Mesenchymal stem cell (in vitro differentiated cells and primary cell): ENCODE measurements around the gene ANKS1A.
A peak's percentile ranks its signal among the peaks of the same experiment; 100 is the strongest.

Experiments
- DNase-seq: peaks from one replicate; pipeline ENCODE4 v3.0.0-alpha.2; 2013
- H2AFZ ChIP-seq: one replicate; pipeline ENCODE4 v1.6.1; 2013; ENCODE audit warnings: low read depth, mild to moderate bottlenecking, control low read depth, inconsistent platforms, low read length, moderate library complexity
- H2AK5ac ChIP-seq: 2 replicates; pipeline ENCODE4 v1.6.1; 2013; ENCODE audit warnings: low read length, moderate library complexity, mild to moderate bottlenecking, inconsistent platforms; ENCODE audit not compliant: severe bottlenecking
- H2BK120ac ChIP-seq: one replicate; pipeline ENCODE4 v1.6.1; 2013; ENCODE audit warnings: low read depth, mild to moderate bottlenecking, inconsistent platforms, low read length, moderate library complexity
- H2BK12ac ChIP-seq, 2 experiments: one replicate each; pipeline ENCODE4 v1.6.1; 2013; ENCODE audit warnings: inconsistent platforms in 2 of 2, low read length in 2 of 2, mild to moderate bottlenecking in 2 of 2, moderate library complexity in 2 of 2, control low read depth in 1 of 2
- H2BK15ac ChIP-seq: one replicate; pipeline ENCODE4 v1.6.1; 2013; ENCODE audit warnings: mild to moderate bottlenecking, low read depth, inconsistent platforms; ENCODE audit not compliant: poor library complexity, severe bottlenecking
- H2BK5ac ChIP-seq: 2 replicates; pipeline ENCODE4 v1.6.1; 2013; ENCODE audit warnings: low read depth, mild to moderate bottlenecking, low read length, control low read depth, inconsistent platforms; ENCODE audit not compliant: poor library complexity, severe bottlenecking
- H3K14ac ChIP-seq, 2 experiments: one replicate each; pipeline ENCODE4 v1.6.1; 2013; ENCODE audit warnings: inconsistent platforms in 2 of 2, low read length in 2 of 2, control low read depth in 1 of 2, mild to moderate bottlenecking in 1 of 2, moderate library complexity in 1 of 2
- H3K18ac ChIP-seq, 2 experiments: one replicate each; pipeline ENCODE4 v1.6.1; 2013; ENCODE audit warnings: inconsistent platforms in 2 of 2, low read length in 2 of 2, control low read depth in 1 of 2, low read depth in 1 of 2, mild to moderate bottlenecking in 1 of 2
- H3K23ac ChIP-seq, 2 experiments: one replicate each; pipeline ENCODE4 v1.6.1; 2013; ENCODE audit warnings: inconsistent platforms in 2 of 2, low read length in 2 of 2, mild to moderate bottlenecking in 2 of 2, moderate library complexity in 2 of 2, control low read depth in 1 of 2
- H3K27ac ChIP-seq: 2 replicates; pipeline ENCODE4 v1.5.1; 2013; ENCODE audit warnings: mild to moderate bottlenecking, moderate library complexity, low read length, control low read depth, inconsistent platforms; ENCODE audit not compliant: poor library complexity, severe bottlenecking
- H3K27me3 ChIP-seq, 2 experiments: 2 replicates each; pipeline versions ENCODE4 v1.6.1 to v1.7.0; 2013; ENCODE audit warnings: low read length in 2 of 2, mild to moderate bottlenecking in 2 of 2, moderate library complexity in 2 of 2, control low read depth in 1 of 2, inconsistent platforms in 1 of 2; ENCODE audit not compliant: control insufficient read depth in 1 of 2, insufficient read depth in 1 of 2
- H3K36me3 ChIP-seq, 2 experiments: 2 replicates each; pipeline versions ENCODE4 v1.6.1 to v1.7.0; 2013; ENCODE audit warnings: low read length in 2 of 2, control low read depth in 1 of 2, inconsistent platforms in 1 of 2, low read depth in 1 of 2, mild to moderate bottlenecking in 1 of 2; ENCODE audit not compliant: insufficient read depth in 2 of 2, control insufficient read depth in 1 of 2
- H3K4ac ChIP-seq, 2 experiments: one replicate each; pipeline ENCODE4 v1.6.1; 2013; ENCODE audit warnings: inconsistent platforms in 2 of 2, low read length in 2 of 2, mild to moderate bottlenecking in 2 of 2, moderate library complexity in 2 of 2, control low read depth in 1 of 2, low read depth in 1 of 2
- H3K4me1 ChIP-seq: 2 replicates; pipeline ENCODE4 v1.6.1; 2013; ENCODE audit warnings: low read depth, low read length, control low read depth; ENCODE audit not compliant: control insufficient read depth, insufficient read depth
- H3K4me2 ChIP-seq: 2 replicates; pipeline ENCODE4 v1.6.1; 2013; ENCODE audit warnings: low read length, mild to moderate bottlenecking, inconsistent platforms; ENCODE audit not compliant: poor library complexity, severe bottlenecking
- H3K4me3 ChIP-seq, 2 experiments: 2 replicates each; pipeline versions ENCODE4 v1.5.1 to v1.7.0; 2013; ENCODE audit warnings: low read length in 2 of 2, mild to moderate bottlenecking in 2 of 2, control low read depth in 1 of 2, low read depth in 1 of 2; ENCODE audit not compliant: insufficient read depth in 1 of 2
- H3K79me1 ChIP-seq: replicated peaks from 2 replicates; pipeline ENCODE4 v1.6.1; 2013; ENCODE audit warnings: mild to moderate bottlenecking, control low read depth, low read length, inconsistent platforms; ENCODE audit not compliant: poor library complexity, severe bottlenecking
- H3K9ac ChIP-seq: 2 replicates; pipeline ENCODE4 v1.7.0; 2013; ENCODE audit warnings: mild to moderate bottlenecking, low read length, moderate library complexity
- H3K9me3 ChIP-seq: 2 replicates; pipeline ENCODE4 v1.7.0; 2013; ENCODE audit warnings: mild to moderate bottlenecking, low read length; ENCODE audit not compliant: control insufficient read depth
- H4K8ac ChIP-seq: one replicate; pipeline ENCODE4 v1.6.1; 2013; ENCODE audit warnings: inconsistent platforms, mild to moderate bottlenecking, low read length, moderate library complexity
- H4K91ac ChIP-seq: one replicate; pipeline ENCODE4 v1.6.1; 2013; ENCODE audit warnings: mild to moderate bottlenecking, low read length, inconsistent platforms
- WGBS: methylation state at CpG from one replicate; pipeline ENCODE4 v1.1.7; 2013; ENCODE audit warnings: mixed read lengths; 5-methylcytosine and 5-hydroxymethylcytosine counted together

Gene ANKS1A

DNA sequence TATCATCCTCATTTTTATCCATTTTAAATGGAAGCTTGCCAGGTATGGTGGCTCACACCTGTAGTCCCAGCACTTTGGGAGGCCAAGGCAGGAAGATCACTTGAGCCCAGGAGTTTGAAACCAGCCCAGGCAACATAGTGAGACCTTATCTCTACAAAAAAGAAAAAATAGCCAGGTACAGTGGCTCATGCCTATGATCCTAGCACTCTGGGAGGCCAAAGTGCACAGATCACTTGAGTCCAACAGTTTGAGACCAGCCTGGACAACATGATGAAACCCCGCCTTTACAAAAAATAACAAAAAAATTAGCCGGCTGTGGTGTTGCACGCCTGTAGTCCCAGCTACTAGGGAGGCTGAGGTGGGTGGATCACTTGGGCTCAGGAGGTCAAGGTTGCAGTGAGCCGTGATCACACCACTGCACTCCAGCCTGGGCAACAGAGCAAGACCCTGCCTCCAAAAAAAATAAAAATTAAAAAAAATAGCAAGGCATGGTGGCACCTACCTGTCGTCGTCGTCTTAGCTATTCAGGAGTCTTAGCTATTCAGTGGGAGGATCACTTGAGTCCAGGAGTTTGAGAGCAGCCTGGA, 163.0 kb downstream of the ANKS1A start:
- Histone ChIP-seq H3K9me3 (no peaks in the 10 kb centered on the region), H3K4ac (peak overlapping the region in 1 of 2 experiments; percentile 56), H2AFZ (no peak overlapping the region), H3K23ac (no peak overlapping the region), H4K91ac (no peak overlapping the region), H2BK5ac (no peak overlapping the region), H3K27me3 (no peaks in the 10 kb centered on the region), H2BK15ac (no peak overlapping the region), H3K79me1 (peaks cover 20% of the 10 kb centered on the region), H3K4me3 (no peak overlapping the region), H3K4me2 (no peak overlapping the region), H4K8ac (no peak overlapping the region), H3K18ac (peak overlapping the region in 1 of 2 experiments; percentile 9), H3K27ac (no peak overlapping the region), H3K14ac (no peak overlapping the region), H2BK12ac (peak overlapping the region in 1 of 2 experiments; percentile 52), H2BK120ac (peak overlapping the region; percentile 24), H2AK5ac (no peak overlapping the region), H3K4me1 (peaks cover 29% of the 10 kb centered on the region), H3K36me3 (peaks cover 10 to 26% of the 10 kb centered on the region in 2 experiments), H3K9ac (no peak overlapping the region)
- DNase-seq: no peak
- WGBS: 100% methylated on average over 4 of the region's 7 CpGs

- Histone ChIP-seq H3K27ac (no peak overlapping the region), H4K8ac (peak overlapping the region; percentile 69), H3K36me3 (peaks cover 12 to 32% of the 10 kb centered on the region in 2 experiments), H2AK5ac (no peak overlapping the region), H3K4me3 (peak overlapping the region in 1 of 2 experiments; percentile 40), H3K23ac (no peak overlapping the region), H2BK5ac (no peak overlapping the region), H3K27me3 (no peaks in the 10 kb centered on the region), H4K91ac (no peak overlapping the region), H2BK120ac (no peak overlapping the region), H3K4me2 (no peak overlapping the region), H2AFZ (no peak overlapping the region), H2BK12ac (peak overlapping the region; percentile 42 to 60), H3K4me1 (peaks cover 26% of the 10 kb centered on the region), H3K79me1 (peaks cover 17% of the 10 kb centered on the region), H3K4ac (peak overlapping the region; percentile 1 to 6), H3K9ac (peak overlapping the region; percentile 49), H3K14ac (peak overlapping the region in 1 of 2 experiments; percentile 38), H3K18ac (peak overlapping the region in 1 of 2 experiments; percentile 6), H3K9me3 (no peaks in the 10 kb centered on the region), H2BK15ac (peak overlapping the region; percentile 2)
- peak; percentile 75 for DNase-seq
- 68% methylated on average over 9 of the region's 9 CpGs for WGBS
These were observed 163.9 kb downstream of the ANKS1A start for GRCh38 chr6:35052694-35053565.

DNA sequence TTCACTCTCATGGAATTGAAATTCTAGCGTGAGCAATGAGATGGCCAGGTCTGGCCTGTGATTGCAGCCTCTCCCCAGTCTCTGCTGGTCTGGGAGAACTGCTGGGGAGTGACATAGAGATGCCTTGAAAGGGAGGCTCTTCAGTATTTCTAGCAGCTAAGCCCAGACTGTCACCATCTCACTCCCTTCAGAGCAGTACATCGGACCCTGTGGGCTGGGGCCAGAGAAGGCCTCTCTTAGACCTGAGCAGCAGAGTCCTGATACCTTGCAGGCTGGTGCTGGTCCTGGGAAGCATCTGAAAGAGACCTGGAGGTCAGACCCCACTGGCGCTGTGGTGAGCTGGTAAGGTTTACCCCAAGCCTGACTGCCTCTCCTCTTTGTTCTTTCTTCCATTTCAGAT, 164.6 kb downstream of the ANKS1A start:
- Histone ChIP-seq H3K23ac (no peak overlapping the region), H3K27ac (no peak overlapping the region), H3K36me3 (peaks cover 17 to 40% of the 10 kb centered on the region in 2 experiments), H3K4me3 (no peak overlapping the region), H4K8ac (no peak overlapping the region), H3K4me1 (peaks cover 19% of the 10 kb centered on the region), H4K91ac (no peak overlapping the region), H2BK120ac (no peak overlapping the region), H3K79me1 (peaks cover 11% of the 10 kb centered on the region), H3K9me3 (no peaks in the 10 kb centered on the region), H2AFZ (no peak overlapping the region), H3K4me2 (no peak overlapping the region), H2AK5ac (no peak overlapping the region), H3K4ac (no peak overlapping the region), H2BK15ac (peak overlapping the region; percentile 2), H3K18ac (no peak overlapping the region), H3K9ac (no peak overlapping the region), H3K27me3 (no peaks in the 10 kb centered on the region), H2BK12ac (peak overlapping the region in 1 of 2 experiments; percentile 42), H2BK5ac (no peak overlapping the region), H3K14ac (no peak overlapping the region)
- DNase-seq: no peak
- 98% methylated on average over 3 of the region's 3 CpGs for WGBS

GRCh38 chr6:35054106-35054742, 165.2 kb downstream of the ANKS1A start:
- H2AK5ac ChIP-seq: no peak overlapping the region
- H4K8ac ChIP-seq: peak overlapping the region; percentile 19
- H3K79me1 ChIP-seq: peaks cover 12% of the 10 kb centered on the region
- no peak overlapping the region for H2BK120ac ChIP-seq
- no peak overlapping the region for H2BK15ac ChIP-seq
- H3K23ac ChIP-seq: no peak overlapping the region
- no peak overlapping the region for H3K4me2 ChIP-seq
- no peak overlapping the region for H2BK5ac ChIP-seq
- no peak overlapping the region for H4K91ac ChIP-seq
- H3K27ac ChIP-seq: no peak overlapping the region
- no peaks in the 10 kb centered on the region for H3K27me3 ChIP-seq
- H3K4ac ChIP-seq: no peak overlapping the region
- WGBS: 98% methylated on average over 7 of the region's 8 CpGs
- no peak for DNase-seq
- H3K4me3 ChIP-seq: no peak overlapping the region
- no peak overlapping the region for H2AFZ ChIP-seq
- peaks cover 20 to 45% of the 10 kb centered on the region in 2 experiments for H3K36me3 ChIP-seq
- H3K9me3 ChIP-seq: no peaks in the 10 kb centered on the region
- peaks cover 14% of the 10 kb centered on the region for H3K4me1 ChIP-seq
- no peak overlapping the region for H3K18ac ChIP-seq
- no peak overlapping the region for H3K9ac ChIP-seq
- H2BK12ac ChIP-seq: no peak overlapping the region
- H3K14ac ChIP-seq: no peak overlapping the region
